GM18873 (cell line): ENCODE results near the gene PRLHR.

Experiments used
- ATAC-seq: cut with Tn5 transposase; IDR thresholded peaks from one replicate; pipeline ENCODE4 v1.9.1; 2021; ENCODE audit warnings: mild to moderate bottlenecking, moderate library complexity, moderate number of reproducible peaks; ENCODE audit not compliant: unreplicated experiment, low FRiP score

The PRLHR gene

GRCh38 chr10:118590334-118590733 is 5.1 kb downstream of the PRLHR start:
- no peak for ATAC-seq

GRCh38 chr10:118587881-118588651 is 7.4 kb downstream of the PRLHR start:
- no peak for ATAC-seq

DNA sequence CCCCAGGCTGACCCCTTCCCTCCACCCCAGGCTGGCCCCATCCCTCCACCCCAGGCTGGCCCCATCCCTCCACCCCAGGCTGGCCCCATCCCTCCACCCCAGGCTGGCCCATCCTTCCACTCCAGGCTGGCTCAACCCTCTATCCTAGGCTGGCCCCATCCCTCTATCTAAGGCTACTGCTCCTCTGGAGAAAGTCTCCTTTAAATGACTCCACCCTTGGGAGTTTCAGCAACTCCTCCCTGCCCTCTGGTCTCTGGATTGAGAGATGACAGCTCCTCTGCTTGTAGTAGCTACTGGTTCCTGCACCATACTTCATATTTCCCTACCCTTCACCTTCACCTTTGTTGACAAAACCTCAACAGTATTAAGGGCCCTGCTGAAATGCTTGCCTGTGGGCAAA is 8.5 kb downstream of the PRLHR start:
- ATAC-seq: no peak

DNA sequence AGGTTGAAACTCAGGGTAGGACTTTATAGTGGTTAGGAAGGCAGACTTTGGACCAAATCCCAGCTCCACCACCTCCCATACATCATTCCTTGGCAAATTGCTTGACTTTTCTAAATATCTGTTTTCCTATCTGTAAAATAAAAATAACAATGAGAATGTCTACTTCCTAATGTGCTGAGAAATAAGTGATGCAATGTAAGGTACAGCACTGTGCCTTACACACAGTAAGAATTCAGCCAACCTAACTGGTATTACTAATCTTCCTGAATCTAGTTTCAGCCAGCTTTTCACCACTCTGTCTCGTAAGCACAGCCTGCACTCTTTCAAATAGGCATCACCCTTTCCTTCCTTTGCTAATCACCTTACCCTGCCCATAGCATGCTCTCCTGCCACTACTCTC is 9.7 kb downstream of the PRLHR start:
- ATAC-seq: no peak

GRCh38 chr10:118585234-118585633 is 10.2 kb downstream of the PRLHR start:
- ATAC-seq: no peak

GRCh38 chr10:118584181-118584954 is 11.1 kb downstream of the PRLHR start:
- no peak for ATAC-seq

DNA sequence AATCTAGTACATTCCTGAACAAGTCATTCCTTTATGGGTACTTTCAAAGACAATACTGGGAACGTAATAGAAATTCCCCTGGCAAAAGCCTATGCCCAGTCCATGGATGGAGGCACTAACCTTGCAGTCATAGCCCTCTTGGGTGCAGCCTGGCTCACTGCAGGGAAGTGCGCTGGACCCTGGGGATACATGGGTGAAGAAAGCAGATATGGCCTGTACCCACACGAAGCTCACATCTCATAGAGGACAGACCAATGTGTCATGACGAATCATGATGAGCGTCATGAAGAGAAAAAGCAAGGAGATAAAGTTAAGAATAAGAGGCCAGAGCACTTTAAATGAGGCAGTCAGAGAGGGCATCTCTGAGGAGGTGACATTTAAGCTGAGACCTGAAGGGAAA is 11.8 kb downstream of the PRLHR start:
- ATAC-seq: no peak

DNA sequence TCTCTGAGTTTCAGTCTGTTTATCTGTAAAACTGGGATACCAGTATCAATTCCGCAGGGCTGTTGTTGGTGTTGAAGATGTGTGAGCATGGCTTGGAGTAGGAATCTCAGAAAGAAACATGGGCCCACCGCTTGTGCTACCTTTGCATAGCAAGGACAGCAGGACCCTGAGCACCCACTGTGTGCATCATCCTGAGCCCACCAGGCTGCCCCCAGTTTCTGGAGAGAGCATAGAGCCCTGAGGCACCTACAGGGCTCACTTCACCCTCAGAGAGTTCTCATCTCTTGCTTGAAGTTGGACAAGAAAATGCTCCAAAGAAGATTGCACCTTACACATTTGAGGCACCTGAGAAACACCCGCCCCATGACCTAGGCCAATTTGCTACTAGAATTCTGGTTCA is 12.9 kb downstream of the PRLHR start:
- ATAC-seq: no peak

GRCh38 chr10:118581340-118581739 is 14.1 kb downstream of the PRLHR start:
- ATAC-seq: no peak

- no peak for ATAC-seq
Observed at GRCh38 chr10:118580702-118581101, 14.7 kb downstream of the PRLHR start.

DNA sequence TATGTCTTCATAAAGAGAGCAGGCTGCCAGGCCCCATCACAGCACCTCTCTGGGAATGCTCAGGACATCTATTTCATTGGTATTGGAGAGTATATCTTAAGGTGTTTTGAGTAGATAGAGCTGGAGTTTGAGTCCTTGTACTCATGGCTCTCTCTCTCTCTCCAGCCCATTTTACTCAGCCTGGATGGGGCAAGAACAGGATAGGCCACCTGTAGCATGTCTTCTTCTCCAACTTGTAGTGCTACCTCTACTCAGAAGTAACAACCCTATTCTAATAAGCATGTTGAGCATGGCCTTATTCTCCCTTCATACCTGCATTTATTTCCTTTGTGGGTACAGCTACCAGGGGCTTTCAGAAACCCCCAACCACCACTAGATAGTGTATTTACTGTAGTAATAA is 21.9 kb downstream of the PRLHR start:
- no peak for ATAC-seq

GRCh38 chr10:118572256-118573041 is 23.0 kb downstream of the PRLHR start:
- ATAC-seq: no peak

GRCh38 chr10:118571123-118571522 is 24.3 kb downstream of the PRLHR start:
- ATAC-seq: no peak

DNA sequence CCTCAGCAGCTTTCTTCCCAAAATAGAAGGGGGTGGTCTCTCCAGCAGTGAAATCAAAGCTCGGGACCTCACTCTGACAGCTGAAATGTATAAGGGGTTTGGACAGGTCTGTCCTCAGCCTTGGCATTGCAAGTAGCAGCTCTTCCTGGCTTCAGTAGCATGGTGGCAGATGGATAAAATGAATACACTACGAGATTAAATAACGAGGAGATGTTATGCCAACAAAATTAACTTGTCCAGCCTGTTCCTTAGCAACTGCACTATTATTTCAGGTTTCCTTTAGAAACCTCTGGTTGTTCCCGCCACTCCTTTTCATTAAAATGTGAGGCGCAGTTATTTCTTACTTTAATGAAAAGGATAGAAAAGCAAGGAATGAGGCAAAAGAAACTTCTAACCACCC is 24.9 kb downstream of the PRLHR start:
- ATAC-seq: no peak

DNA sequence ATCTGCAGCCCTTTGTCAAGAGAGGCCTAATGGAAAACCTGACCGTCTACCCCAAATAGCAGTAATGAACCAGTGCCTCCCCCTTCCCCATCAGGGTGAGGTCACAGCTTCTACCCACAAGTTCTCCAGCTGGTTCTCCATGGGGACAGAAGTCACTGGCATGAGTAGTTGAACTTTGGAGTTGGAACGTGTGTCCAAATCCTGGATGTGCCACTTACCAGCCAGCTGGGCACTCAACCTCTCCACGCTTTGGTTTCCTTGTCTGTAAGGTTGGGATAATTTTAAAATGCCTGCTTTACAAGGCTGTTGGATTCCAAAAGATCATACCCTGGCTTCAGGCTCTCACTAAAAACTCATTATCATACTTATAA is 25.6 kb downstream of the PRLHR start:
- ATAC-seq: no peak

DNA sequence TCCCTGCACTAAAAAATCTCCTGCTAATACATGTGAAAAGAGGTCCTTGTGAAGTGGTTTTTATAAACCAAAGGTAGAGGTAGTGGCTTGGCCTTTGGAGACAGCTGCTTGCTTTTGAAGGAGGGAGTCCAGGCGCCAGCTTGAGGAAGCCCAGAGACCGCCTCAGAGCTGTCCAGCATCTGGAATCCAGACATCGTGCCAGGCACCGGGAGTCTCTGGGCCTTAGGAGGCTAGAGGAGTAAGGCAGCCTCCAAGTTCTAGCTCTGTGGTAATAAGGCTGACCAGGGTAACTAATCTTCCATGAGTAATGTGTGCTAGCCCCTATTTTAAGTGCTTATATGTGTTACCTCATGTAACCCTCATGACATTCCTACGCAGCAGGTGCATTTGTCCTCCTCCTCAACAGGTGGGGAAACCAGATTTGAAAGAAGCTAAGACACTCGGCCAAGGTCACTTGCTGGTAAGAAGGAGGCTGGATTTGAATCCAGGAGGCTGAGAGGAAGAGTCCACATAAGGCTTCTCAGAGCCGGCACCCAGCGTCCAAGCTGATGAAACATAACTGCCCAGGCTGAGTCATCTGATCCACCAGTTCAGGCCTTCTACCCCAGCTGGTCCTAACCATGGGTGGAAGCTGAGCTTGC is 26.1 kb downstream of the PRLHR start:
- no peak for ATAC-seq

- ATAC-seq: no peak
Observed at GRCh38 chr10:118568327-118568848, 27.1 kb downstream of the PRLHR start.

GRCh38 chr10:118567701-118568248 is 27.7 kb downstream of the PRLHR start:
- ATAC-seq: no peak

DNA sequence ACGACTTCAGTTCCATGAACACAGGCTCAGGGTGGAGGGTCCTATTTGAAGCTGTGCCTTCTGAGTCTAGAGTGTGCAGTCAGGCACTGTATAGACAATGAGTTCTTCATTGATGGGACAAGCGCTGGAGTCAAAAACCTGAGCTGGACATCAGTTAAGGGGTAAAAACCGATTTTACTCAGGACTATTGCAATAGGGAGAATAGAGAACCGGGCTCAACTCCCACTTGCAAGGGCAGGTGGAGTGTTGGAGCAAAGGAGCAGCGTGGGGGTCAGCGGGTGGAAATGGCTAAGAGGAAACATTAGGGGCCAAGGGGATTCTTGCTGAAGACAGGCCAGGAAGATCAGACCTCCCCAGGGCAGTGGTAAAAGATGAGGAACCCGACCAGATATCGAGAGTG is 28.5 kb downstream of the PRLHR start:
- ATAC-seq: no peak
